T-helper 9 cell (primary cell): ENCODE results near the gene NOS1.
"Not testable (repeated sequence)": the region's sequence is repeated elsewhere in the genome, so short reads cannot be mapped to it uniquely, and the experiment has no call there.

Source experiments
- DNase-seq: peaks from one replicate; pipeline ENCODE4 v3.0.0-alpha.2; 2020

NOS1 gene

DNA sequence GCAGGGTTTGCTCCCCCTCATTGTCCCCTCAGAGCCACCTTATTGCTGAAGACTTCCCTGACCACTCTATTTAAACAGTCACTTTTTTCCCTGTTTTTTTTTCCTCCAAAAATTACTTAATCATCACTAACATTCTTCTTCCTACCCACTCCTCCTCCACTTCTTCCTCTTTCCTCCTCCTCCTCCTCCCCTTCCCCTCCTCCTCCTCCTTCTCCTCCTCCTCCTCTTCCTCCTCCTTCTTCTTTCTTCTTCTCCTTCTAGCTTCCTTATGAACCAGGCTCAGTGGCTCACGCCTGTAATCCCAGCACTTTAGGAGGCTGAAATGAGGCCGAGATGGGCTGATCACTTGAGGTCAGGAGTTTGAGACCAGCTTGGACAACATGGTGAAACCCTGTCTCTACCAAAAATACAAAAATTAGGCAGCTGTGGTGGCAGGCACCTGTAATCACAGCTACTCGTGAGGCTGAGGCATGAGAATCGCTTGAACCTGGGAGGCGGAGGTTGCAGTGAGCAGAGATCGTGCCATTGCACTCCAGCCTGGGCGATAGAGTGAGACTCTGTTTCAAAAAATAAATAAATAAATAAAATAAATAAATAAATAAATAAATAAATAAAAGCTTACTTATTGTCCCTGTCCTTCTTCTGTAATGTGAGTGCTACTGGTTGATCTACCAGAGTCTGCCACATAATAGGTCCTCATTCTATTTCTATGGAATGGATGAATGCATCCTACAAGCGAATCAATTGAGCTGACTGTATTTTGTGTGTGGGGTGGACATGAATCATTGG is 161.3 kb downstream of the NOS1 start:
- DNase-seq = not testable (repeated sequence)

DNA sequence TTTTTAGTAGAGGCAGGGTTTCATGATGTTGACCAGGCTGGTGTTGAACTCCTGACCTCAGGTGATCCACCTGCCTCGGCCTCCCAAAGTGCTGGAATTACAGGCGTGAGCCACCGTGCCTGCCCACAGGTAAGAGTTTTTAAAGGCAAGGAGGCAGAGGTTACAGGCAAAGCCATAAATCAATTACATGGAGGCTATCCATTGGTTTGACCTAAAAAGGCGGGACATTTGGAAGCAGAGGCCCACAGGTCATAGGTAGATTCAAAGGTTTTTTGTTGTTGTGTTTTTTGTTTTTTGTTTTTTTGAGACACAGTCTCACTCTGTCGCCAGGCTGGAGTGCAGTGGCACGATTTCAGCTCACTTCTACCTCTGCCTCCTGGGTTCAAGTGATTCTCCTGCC is 165.1 kb downstream of the NOS1 start:
- not testable (repeated sequence) for DNase-seq

DNA sequence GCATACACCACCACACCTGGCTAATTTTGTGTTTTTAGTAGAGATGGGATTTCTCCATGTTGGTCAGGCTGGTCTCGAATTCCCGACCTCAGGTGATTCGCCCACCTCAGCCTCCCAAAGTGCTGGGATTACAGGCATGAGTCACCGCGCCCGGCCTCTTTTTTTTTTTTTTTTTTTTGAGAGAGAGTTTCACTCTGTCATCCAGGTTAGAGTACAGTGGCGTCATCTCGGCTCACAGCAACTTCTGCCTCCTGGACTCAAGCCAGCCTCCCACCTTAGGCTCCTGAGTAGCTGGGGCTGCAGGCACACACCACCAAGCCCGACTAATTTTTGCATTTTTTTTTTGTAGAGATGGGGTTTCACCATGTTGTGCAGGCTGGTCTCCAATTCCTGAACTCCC is 166.4 kb downstream of the NOS1 start:
- not testable (repeated sequence) for DNase-seq

GRCh38 chr12:117193903-117194302 is 167.5 kb downstream of the NOS1 start:
- no peak for DNase-seq

DNA sequence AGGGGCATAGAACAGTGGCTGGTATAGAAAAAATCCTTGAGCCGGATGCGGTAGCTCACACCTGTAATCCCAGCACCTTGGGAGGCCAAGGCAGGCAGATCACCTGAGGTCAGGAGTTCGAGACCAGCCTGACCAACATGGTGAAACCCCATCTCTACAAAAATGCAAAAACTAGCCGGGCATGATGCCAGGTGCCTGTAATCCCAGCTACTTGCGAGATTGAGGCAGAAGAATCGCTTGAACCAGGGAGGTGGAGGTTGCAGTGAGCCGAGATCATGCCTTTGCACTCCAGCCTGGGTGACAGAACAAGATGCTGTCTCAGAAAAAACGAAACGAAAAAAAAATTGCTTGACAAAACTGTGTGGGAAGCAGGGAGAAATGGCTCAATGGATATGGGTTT is 168.8 kb downstream of the NOS1 start:
- DNase-seq = not testable (repeated sequence)

DNA sequence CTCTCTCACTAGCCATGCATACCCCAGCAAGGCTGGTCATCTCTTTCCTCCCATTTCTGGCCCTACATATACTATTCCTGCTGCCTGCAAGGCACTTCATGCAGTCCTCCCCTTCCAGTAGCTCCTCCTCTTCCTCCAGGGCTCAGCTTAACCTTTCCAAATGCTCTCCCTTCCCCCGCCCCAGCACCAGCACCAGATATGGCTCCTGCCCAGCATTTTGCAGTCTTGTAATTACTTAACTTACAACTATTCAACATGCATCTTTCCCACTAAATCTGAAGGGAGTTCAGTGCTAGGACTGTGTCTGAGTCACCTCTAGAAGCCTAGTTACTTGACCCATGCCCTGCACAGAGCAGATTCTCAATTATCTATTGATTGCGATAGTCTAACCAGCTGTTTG is 169.4 kb downstream of the NOS1 start:
- DNase-seq = no peak

DNA sequence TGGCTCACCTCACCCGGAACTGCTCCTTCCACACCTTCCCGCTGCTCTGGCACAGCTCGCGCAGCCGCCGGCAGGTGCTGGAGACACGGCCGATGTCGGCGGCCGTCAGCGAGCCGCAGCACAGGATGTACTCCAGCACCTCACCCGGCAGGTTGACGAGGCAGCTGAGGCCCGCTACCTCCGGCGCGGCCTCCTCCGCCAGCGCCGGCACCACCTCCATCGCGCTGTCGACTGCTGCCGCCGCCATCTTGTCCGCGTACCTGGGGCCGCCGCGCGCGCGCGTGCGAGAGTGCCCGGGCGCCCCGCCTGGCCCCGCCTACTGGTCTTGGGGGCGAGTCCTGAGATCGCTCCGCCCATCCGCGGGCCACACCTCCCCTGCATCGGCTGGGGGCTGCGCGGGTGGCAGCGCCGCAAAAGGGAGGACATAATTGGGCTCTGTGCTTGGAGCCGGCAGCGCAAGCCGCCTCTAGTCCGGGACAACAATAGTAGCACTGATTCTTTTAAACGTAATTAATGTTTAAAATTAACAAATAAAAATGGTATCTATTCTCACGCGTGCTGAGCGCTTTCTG is 171.1 kb downstream of the NOS1 start, which contains the start of gene FBXO21:
TSS of gene FBXO21 (minus strand) at position 261 of the 572 bp plus-strand sequence. CDS start at position 247, 14 bp downstream.
- peak; percentile 92 for DNase-seq

DNA sequence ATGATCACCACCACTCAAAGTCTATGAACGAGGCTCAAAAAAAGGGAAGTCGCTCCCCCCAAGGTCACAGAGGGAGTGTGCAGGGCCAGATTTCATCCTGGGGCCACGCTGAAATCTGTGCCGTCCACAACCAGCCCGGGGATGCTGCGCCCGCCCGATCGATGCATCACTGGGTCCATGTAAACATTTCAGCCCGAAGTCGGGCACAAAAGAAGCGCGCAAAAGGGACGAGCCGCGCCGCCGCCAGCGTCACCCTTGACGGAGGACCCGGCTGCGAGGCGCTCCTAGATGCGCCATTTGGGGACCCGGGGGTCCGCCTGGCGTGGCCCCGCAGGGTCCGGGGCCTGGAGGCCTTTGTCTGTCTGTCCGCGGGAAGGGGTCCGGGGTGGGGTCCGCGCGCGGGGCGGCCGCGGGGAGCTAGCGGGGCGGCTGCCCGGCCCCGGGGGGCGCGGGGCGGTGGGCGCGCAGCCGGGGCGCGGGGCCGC is 171.7 kb downstream of the NOS1 start:
- DNase-seq = peak; percentile 13

GRCh38 chr12:117188961-117189724 is 172.3 kb downstream of the NOS1 start:
- DNase-seq = no peak

GRCh38 chr12:117188121-117188665 is 173.2 kb downstream of the NOS1 start:
- DNase-seq = no peak

DNA sequence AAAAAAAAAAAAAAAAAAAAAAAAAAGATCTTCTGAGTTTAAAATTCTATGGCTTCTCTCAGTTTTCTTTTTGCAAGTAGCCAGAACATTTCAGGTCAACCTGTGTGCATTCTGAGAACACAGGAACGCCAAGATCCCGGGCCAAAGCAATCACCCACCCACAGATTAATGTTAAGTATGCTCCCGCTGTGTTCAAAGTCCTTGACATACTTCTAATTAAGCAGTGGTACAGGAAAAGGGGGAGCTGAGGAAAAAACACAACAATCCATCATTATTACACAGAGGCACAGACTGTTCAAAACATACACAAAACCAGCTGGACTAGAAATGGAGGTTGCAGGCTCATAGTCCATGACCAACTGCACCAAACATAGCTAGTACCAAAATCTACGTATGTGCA is 174.0 kb downstream of the NOS1 start:
- DNase-seq = no peak

GRCh38 chr12:117182866-117183265 is 178.6 kb downstream of the NOS1 start:
- no peak for DNase-seq

DNA sequence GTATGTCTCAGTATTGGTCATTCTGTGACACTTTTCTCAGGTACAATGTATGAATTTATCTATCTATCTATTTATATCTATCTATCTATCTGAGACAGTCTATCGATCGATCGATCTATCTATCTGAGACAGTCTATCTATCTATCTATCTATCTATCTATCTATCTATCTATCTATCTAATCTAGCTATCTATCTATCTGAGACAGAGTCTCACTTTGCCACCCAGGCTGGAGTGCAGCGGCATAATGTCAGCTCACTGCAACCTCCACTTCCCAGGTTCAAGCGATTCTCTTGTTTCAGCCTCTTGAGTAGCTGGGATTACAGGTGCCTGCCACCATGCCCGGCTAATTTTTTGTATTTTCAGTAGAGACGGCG is 180.0 kb downstream of the NOS1 start:
- not testable (repeated sequence) for DNase-seq

- no peak for DNase-seq
Observed at GRCh38 chr12:117180758-117181467, 180.5 kb downstream of the NOS1 start.

DNA sequence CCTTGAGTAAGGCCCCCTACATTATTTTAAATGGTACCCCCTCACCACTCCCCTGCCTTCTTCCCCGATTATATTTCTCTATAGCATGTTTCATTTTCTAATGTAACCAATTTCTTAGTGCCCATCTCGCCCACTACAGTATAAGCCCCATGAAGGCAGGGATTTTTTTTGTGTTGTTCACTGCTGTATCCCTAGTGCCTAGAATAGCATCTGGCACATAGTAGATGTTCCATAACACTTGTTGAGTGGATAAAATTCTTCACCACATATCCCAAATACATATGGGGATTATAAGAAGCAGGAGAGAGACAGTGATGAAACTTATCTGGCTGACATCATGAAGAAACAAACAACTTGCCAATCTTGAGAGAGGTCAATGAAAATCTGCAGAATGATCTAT is 182.7 kb downstream of the NOS1 start:
- DNase-seq = no peak

DNA sequence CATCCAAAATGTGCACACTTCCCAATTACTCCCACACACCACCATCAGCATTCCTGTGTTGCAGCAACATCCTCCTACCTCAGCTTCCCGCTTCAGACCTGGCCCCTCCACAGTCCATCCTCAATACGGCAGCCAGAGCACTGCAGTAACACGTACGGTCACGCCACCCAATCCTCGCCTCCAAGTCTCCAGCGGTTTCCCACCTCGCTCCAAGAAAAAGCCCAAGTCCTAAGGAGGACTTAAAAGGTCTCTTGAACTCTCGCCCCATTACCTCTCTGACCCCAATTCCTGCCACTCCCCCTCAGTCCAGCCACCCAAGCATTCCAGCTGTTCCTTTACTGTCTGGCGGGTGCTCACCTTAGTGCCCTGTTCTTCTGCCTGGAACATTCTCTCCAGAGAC is 183.1 kb downstream of the NOS1 start:
- no peak for DNase-seq

GRCh38 chr12:117172168-117172567 is 189.3 kb downstream of the NOS1 start:
- DNase-seq = no peak

DNA sequence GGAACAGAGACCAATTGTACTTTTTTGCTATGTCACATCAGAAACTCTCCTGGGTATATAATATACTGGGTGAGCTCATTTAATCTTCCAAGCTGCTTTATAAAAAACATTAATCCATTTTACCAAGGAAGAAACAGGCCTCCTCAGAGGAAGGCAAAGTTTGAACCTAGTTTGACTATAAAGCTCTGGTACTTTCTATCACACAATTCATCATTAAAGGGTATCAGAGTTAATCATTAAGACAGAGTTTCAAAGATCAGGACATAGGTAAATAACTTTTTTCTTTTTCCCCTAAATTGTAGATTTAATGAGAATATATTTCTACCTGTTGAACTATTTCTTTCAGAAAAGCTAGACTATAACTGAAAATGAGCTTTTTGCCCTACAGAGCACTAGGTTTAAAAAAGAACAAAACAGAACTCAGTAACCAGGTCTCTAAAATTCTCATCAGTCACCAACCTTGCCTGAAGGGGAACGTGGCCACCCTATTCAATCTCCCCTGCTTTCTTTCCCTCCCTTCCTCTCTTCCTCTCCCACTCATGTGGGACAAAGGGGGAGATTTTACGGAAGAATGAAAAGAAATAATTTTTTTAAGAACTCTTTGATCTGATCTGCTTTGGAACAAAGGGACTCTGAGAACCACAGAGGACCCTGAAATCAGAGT is 189.8 kb downstream of the NOS1 start:
- DNase-seq = no peak

DNA sequence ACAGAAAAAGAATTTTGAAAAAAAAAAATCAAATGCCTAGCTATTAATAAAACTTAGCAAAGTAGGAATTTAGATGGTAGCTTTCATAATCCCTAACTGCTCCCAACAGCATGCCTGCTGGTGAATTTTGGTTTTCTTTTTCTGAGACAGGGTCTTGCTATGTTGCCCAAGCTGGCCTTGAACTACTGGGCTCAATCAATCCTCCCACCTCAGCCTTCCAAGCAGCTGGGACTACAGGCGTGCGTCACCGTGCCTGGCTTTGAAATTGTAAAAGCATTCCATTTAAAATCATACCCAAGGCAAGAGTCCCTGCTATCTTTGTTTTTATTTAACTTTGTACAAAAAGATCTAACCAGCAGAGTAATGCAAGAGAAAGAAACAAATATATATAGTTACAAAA is 191.9 kb downstream of the NOS1 start:
- DNase-seq = no peak

DNA sequence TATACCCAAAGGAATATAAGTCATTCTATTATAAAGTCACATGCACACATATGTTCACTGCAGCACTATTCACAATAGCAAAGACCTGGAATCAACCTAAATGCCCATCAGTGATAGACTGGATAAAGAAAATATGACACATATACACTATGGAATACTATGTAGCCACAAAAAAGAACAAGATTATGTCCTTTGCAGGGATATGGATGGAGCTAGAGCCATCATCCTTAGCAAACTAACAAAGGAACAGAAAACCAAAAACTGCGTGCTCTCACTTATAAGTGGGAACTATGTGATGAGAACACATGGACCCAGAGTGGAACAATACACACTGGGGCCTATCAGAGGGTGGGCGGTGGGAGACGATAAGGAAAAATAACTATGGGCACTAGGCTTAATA is 192.4 kb downstream of the NOS1 start:
- DNase-seq = no peak

DNA sequence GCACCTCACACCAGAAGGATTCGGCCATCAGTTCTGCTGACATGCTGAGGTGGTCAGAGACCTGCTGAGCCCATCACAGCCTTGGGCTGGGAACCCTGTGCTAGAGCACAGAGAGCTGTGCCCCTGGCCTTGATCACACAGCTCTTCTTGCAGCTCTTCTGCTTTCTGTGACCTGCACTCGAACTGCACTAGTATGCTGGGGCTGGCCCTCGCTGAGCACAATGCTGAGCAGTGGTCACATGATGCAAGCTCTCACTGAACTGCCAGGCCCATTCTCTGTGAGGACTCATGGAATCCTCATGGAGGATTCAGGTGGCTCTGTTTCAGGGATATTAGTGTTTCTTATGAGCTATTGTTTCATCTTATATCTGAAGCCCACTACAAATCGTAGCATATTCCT is 193.7 kb downstream of the NOS1 start:
- DNase-seq = no peak

DNA sequence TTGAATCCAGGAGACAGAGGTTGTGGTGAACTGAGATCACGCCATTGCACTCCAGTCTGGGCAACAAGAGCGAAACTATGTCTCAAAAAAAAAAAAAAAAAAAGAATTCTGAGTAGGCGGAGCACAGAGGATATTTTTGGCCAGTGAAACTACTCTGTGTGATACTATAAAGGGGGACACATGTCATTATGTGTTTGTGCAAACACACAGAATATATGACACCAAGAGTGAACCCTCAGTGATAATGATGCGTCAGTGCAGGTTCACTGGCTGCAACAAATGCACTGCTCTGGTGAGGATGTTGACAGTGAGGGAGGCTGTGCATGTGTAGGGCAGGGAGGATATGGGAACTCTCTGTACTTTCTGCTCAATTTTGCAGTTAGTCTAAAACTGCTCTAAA is 195.3 kb downstream of the NOS1 start:
- DNase-seq = no peak
